Activated effector memory CD4-positive, alpha-beta T cell treated with Interleukin-2 at 50 U/mL for 16 hours (primary cell): ENCODE results near the gene RAB40C.

Experiments
- DNase-seq: peaks from one replicate; pipeline ENCODE4 v3.0.0-alpha.2; 2020

RAB40C gene

DNA sequence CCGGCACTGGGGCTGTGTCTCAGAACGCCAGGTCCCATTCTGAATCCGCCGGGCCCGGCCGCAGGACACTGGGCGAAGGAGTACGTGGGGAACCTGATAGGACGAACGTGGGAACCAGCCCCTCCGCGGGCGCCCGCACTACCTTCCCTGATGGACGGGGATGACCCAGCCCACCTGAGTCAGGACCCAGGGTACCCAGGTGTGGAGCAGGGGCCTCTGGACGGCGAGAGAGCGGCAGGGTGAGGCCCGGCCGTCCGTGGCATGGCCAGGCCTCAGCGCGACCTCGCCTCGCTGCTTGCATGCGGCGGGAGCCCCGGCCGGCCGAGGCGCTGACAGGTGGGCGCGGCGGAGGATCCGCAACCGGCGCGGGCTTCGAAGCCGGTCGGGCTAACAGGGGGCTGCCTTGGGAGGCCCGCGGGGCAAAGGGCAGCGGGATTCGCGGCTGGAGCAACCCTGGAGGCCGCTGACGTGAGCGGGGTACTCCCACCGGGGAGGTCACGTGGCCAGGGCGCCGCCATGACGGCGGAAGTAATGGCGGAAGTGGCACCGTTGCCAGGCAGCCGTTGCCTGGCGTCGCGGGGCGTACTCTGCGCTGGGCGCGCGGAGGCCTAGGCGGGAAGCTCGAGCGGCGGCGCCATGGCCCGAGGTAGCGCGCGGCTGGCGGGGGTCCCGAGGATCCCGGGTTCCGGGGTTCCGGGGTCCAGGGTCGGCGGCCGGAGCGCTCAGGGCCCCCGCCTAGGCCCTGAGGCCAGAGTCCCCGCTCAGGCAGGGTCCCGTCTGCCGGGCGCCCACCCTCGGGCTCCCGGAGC, 59.1 kb downstream of the RAB40C start, which contains the start of gene WDR90:
Gene WDR90, plus strand, starts transcription at position 585 of the 809 bp plus-strand sequence. Its CDS starts 52 bp downstream, at position 637.
- peak; percentile 89 for DNase-seq

DNA sequence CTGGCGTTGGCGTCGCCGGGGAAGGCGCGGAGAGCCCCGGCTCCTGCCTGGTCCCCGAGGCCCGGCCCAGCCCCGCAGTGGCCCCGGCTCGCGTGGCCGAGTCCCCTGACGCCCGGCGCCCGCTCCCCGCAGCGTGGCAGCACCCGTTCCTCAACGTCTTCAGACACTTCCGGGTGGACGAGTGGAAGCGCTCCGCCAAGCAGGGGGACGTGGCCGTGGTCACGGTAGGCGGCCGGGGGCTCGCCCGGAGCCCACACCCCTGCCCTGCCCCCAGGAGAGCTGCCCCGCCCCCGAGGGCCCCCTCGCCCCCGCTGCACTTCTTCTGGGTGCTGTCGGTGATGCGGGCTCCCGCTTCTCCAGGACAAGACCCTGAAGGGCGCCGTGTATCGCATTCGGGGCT, 59.8 kb downstream of the RAB40C start:
- no peak for DNase-seq

DNA sequence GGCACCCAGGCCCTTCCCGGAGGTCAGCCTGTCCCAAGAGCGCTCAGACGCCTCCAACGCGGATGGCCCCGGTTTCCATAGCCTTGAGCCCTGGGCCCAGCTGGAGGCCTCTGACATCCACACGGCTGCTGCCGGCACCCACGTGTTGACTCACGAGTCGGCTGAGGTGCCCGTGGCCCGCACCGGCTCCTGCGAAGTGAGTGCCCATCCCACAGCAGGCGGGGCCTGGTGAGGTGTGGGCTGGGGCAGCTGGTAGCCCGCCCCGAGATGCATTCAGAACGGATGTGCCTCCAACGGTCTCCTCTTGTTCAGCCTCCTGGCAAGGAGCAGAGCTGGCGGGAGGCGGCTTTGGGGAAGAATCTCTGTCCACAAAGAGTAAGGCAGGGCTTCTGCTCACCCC, 62.0 kb downstream of the RAB40C start:
- DNase-seq, result no peak

DNA sequence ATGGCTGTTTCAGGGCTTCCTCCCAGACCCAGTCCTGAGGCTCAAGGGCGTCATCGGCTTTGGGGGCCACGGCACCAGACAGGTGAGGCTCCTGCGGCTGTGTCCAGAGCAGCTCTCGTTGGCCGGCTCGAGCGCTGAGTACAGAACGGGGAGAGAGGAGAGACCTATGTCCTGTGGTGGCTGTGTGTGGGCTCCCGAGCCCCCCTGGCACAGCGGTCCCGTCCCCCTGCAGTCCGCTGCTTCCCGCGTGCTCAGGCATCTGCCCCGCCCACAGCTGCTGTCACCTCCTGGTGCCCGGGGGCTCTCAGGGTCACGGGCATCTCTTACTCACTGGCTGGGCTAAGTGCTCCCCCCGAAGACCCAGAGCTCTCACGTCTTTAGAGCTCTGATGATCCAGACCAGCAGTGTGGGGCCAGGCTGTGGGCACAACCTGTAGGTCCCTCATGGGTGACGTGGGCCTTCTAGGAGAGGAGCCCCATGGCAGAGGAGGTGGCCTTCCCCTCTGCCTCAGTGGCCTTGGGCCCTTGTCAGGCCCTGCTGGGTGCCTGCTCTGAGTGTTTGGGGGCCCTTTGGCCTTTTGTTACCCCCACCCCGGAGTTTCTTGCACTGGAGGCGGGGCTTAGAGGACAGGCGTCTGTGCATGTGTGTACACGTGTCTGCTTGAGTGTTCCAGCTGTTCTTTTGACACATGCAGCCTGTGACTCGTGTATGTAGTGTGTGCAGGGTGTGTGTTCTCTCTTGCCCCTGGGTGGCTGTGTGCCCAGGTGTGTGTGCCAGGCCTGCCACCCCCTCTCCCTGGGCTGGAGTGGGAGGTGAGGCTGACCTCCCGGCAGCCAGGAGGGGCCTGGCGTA, 62.8 kb downstream of the RAB40C start:
- no peak for DNase-seq

DNA sequence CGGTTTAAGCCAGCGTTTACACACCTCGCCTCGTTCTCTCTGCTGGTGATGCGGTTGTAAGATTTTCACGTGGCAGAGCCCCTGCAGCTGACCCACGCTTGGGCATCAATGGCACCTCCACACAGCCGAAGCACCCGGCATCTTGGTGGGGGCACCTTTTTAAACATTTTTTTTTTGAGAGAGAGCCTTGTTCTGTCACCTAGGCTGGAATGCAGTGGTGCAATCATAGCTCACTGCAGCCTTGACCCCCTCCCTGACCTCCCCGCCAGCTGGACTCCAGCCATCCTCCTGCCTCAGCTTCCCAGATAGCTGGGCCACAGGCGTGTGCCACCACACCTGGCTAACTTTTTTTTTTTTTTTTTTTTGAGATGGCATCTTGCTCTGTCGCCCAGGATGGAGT, 64.2 kb downstream of the RAB40C start:
- no peak for DNase-seq

DNA sequence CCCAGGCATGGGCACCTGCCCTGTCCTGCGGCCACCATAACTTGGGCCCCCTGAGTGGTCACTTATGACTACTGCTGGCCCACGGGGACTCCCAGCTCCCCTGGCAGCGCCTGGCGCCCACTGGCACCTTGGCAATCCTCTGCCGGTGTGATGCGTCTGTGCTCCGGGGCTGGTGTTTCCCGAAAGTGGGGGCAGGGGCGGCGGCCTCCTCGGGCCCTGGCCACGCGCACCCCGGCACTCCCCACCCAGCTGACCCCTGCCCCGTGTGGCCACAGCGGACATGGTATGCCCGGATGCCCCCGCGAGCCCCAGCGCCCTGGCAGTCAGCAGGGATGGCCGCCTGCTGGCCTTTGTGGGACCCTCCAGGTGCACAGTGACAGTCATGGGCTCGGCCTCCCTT, 67.6 kb downstream of the RAB40C start:
- no peak for DNase-seq

DNA sequence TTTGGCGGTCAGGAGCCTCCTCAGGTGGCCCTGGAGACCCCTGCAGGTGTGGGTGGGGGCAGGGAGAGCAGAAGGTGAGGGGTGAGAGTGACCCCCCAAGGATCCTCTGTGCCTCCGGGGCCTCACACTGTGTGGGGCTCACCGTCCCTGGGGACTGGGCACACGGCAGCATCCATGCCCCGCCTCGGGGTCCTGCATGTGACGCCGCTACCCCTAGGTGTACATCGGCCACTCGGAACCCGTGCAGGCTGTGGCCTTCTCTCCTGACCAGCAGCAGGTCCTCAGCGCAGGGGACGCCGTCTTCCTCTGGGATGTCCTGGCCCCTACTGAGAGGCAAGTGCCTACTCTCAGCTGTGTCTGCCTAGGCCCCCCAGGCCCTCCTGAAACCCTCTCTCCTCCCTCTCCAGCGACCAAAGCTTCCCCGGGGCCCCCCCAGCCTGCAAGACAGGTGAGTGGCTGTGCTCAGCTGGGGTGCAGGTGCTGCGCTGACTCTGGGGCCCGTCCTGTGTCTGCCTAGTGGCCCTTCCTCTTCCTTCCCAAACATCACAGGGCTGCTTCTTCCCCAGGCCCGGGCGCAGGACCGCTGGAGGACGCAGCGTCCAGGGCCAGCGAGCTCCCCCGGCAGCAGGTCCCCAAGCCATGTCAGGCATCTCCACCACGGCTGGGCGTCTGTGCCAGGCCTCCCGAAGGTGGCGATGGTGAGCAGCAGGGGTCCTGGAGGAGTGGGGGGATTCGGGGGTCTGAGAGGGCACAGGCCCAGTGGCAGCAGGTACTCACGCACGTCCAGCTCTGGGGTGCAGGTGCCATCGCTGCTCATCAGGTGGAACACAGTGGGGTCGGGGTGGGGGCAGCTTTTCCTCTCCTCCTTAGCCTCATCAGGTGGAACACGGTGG, 69.1 kb downstream of the RAB40C start:
- no peak for DNase-seq

DNA sequence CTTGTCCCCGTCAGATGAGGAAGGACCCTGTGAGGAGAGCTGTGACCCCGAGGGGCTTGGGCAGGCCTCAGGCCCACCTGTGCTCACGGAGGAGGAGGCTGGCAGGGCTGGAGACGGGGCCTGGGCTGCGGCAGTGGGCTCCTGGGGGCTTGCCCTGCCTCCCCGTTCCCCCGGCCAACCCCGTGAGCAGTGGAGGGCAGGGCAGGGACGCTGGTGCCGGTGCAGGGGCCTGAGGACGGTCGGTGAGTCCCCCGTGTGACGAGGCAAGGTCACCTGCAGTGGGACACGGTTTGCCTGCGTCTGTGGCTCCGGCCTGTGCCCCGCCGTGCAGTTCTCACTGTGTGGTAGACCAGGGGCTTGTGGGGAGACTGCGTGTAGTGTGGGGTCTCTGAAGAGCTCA, 69.8 kb downstream of the RAB40C start:
- DNase-seq, result no peak

DNA sequence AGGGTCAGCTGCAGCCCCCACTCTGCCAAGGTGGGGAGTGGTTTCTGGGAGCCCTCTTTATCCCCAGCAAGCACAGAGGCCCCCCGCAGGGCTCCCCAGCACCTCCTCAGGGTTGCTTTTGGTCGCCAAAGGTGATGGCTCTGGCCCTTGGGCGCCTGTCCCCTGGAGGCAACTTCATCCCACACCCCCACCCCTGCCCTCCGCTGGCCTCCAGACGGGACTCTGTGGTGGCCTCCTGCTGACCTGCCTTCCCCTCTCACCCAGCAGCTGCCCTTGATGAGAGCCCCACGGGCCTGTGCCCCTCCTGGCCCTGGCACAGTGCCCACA, 70.2 kb downstream of the RAB40C start:
- DNase-seq, result no peak

DNA sequence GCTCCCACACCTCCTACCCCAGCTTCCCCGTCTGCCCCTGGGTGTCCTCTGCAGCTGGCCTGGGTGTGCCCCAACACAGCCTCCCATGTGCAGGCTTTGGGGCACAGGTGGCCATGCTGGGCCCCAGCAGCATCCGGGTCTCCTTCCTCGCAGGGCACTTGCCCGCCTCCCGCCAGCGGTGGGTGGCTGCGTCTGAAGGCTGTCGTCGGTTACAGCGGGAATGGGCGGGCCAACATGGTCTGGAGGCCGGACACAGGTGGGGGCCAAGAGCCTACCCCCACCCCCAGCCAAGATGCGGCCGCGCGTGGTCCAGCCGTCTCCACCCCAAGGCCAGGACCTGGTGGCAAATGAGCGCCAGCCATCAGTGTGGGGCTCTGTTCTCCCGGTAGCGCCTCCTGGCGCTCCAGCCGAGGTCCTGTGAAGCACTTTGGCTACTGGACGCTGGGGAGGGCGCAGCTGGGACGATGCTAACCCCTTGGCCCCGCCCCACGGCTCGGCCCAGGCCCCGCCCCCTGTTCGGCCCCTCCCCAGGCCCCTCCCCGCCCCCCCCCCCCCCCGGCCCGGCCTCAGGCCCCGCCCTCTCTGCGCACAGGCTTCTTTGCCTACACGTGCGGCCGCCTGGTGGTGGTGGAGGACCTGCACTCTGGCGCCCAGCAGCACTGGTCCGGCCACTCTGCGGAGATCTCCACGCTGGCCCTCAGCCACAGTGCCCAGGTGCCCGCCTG, 70.8 kb downstream of the RAB40C start:
- DNase-seq, result peak; percentile 34

DNA sequence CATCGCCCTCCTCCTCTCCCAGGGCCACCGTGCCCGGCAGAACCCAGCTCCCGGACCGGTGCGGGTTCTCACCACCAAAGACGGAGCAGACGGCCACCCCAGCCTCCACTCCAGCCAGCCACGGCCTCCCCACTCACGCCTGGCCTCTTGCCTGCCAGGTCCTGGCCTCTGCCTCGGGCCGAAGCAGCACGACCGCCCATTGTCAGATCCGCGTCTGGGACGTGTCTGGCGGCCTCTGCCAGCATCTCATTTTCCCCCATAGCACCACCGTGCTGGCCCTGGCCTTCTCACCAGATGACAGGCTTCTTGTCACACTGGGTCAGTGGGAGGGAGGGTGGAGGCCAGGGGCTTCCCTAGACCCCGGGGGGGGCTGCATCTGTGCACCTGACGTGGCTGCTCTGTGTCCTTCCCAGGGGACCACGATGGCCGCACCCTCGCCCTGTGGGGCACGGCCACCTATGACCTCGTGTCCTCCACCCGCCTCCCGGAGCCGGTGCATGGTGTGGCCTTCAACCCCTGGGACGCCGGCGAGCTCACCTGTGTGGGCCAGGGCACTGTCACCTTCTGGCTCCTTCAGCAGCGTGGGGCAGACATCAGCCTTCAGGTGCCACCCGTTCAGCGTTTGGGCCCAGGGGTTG, 71.4 kb downstream of the RAB40C start:
- no peak for DNase-seq

DNA sequence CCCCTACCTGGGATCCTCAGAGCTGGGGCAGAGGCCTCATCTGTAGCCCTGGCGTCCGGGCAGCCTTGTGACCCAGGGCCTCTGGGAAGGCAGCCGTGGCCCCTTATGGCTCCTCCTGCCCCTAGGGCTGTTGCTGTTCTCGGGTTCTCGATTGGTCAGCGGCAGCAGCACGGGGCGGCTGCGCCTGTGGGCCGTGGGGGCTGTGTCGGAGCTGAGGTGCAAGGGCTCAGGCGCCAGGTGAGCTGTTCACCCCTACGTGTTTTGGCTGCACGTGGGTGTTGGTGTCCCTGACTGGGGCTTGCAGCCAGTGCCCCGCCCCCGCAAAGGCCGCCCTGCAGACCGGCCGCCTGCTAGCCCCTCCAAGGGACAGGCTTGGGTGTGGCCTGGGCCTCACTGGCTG, 72.2 kb downstream of the RAB40C start:
- DNase-seq, result no peak

DNA sequence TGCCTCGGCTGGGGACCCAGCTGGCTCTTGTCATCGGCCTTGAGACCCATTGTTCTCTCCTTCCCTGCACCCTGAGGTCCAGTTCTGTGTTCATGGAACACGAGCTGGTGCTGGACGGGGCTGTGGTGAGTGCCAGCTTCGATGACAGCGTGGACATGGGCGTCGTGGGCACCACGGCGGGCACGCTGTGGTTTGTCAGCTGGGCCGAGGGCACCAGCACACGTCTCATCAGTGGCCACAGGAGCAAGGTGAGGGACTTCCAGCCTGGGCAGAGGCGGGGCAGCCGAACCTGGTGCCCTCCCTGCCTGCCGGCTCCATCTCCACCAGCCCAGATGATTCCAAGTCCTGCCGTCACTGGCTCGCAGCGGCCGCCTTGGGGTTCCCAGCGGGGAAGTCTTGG, 72.7 kb downstream of the RAB40C start:
- no peak for DNase-seq

DNA sequence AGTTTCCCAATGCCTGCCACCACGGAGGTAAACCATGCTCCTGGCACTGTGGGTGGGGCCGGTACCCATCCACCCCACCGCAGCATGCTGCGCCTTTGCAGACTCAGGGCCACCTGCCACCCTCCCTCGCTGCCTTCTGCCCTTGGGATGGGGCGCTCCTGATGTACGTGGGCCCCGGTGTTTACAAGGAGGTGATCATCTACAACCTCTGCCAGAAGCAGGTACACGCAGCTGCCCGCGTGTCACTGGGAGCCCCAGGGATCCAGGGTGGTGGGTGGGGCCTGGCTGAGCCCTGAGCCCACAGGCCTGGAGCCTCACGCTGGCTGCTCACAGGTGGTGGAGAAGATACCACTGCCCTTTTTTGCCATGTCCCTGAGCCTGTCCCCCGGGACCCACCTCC, 76.7 kb downstream of the RAB40C start:
- no peak for DNase-seq

DNA sequence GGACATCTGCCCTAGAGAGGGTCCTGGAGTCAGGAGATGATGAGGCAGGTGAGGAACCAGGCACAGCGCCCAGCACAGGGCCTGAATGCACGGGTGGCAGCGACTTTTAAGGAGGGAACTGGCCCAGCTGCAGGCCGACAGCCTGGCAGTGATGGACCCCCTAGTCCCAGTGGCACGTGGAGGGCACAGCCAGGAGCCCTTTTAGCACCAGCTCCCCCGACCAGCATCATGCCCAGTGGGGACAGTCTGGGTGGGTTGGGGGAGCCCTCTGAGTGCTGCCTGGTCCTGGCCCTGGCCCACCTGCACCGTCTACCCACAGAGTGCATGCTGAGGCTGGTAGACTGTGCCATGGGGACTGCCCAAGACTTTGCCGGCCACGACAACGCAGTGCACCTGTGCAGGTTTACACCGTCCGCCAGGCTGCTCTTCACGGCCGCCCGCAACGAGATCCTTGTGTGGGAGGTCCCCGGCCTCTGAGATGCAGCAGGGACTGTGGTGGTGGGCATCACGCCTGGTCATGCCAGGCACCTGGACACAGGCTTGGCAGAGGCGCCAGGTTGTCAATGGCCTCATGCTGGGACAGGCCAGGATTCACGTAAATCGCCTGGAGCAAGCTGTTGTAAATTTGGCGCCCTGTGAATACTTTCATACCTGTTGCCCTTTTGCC, 77.4 kb downstream of the RAB40C start:
- no peak for DNase-seq

DNA sequence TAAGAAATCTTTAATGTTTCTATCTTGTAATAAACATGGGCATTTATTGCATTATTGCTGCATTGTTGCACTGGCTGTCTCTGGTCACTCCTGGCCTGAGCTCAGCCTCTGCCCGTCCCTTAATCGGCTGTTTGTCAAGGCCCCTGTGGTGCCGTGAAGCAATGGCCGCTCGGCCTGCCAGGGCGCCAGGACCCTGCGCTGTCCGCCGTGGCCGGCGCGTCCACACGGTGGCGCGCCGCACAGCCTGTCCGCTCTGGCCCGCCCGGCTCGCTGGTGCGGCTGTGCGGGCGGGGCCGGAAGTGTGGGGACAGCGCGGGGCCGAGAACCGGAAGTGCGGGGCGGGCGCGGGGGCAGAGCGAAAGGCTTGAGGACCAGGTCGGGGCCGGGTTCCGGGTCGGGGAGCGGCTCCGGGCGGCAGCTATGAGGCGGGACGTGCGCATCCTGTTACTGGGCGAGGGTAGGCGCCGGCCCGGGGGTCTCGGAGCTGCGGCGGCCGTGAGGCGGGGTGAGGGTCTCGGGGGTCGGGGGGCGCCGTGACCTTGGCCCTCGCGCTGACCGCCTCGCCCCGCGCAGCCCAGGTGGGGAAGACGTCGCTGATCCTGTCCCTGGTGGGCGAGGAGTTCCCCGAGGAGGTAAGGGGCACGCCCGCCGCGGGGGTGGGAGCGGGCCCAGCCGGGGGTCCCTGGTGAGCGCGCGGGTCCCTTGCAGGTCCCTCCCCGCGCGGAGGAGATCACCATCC, 78.1 kb downstream of the RAB40C start, which contains the start of gene RHOT2:
Gene RHOT2, plus strand, starts transcription at position 353 of the 739 bp plus-strand sequence. Its CDS starts 68 bp downstream, at position 421.
- peak; percentile 91 for DNase-seq

DNA sequence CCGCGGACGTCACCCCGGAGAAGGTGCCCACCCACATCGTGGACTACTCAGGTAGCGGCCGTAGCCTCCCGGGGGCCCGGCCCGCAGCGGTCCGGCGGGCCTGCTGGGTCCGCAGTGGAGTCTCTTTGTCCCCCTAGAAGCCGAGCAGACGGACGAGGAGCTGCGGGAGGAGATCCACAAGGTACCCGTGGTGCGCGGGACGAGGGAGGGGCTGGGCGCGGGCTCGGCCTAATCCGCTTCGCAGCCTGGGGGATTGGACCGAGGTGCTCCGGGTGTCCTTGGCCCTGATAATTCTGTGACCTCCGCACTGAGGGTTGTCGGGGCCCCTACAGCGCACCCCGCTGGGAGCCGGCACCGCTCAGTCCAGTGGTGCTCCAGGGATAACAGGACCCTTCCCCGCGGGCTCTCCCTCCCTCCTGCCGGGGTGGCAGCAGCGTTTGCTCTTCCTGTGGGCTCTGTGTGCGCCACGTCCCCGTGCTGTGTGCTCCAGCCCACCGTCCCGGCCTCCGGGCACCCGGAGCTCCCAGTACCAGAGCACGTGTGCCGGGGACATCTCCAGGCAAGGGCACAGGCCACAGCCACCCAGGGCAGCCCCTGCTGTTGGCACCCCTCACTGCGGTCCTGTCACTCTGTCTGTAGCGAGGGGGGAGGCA, 78.8 kb downstream of the RAB40C start:
- DNase-seq, result no peak

DNA sequence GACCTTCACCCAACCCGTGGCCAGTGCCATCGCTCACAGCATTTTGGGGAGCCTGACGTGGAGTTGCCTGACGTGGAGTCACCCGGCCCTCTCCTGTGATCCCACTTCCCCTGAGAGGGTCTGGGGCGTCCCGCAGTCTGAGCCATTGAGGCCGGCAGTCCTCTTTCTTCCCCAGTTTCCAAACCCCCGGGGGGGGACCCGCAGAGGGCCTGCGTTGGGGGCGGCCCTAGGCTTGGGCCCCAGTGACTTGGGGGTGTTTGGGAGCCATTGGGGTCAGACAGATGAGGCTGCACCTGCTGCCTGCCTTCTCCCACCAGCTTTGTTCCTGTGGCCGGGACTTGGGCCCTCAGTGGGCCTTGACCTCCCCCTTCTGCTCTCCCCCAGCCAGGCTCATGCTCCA, 79.8 kb downstream of the RAB40C start:
- DNase-seq, result no peak

DNA sequence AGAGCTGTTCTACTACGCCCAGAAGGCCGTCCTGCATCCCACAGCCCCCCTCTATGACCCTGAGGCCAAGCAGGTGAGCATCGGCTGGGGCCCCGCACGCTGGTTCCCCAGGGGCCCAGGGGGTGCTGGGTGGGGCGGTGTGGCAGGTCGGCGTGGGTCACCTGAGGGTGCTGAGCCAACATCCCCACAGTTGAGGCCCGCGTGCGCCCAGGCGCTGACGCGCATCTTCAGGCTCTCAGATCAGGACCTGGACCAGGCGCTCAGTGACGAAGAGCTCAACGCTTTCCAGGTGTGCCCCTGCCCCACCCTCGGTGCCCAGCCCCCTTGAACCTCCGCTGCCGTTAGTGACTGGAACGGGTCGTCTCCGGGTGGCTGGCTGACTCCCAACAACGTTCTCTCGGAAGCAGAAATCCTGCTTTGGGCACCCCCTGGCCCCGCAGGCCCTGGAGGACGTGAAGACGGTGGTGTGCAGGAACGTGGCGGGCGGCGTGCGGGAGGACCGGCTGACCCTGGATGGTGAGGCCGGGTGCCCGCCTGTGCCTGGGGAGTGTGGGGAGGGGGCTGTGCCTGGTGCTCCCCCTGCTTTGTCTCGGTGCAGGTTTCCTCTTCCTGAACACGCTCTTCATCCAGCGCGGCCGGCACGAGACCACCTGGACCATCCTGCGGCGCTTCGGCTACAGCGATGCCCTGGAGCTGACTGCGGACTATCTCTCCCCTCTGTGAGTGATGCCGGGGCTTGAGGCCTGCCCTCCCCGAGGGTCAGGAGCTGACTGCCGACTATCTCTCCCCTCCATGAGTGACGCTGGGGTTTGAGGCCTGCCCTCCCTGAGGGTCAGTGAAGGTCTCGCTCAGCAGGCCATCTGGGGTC, 80.9 kb downstream of the RAB40C start:
- DNase-seq, result no peak
